H1 (cell line): ENCODE results near the gene SLC35F5. TPM values are rescaled to one million over a fixed set of nuclear protein-coding genes. Genes with fewer than 3 reads are reported as not detected.

Experiments
- CTCF ChIA-PET: fragments of 300-600 bp; sonication (Branson Sonifier 250); formaldehyde crosslinking; loops from one replicate; lab custom pipeline; 2021; ENCODE audit not compliant: partially characterized antibody; lab: Charles Lee
- POLR2A ChIA-PET: fragments of 300-600 bp; sonication (Branson Sonifier 250); formaldehyde crosslinking; loops from one replicate; lab custom pipeline; 2021; ENCODE audit warnings: inconsistent platforms; ENCODE audit not compliant: partially characterized antibody; lab: Charles Lee
- DNase-seq, 2 experiments: peaks; one replicate each; pipeline versions ENCODE4 v3.0.0 to v3.0.0-alpha.2; 2010 to 2022; ENCODE audit warnings: low spot score in 2 of 2, low read depth in 1 of 2, mixed read lengths in 1 of 2
- FAIRE-seq: peaks from 2 replicates; lab custom pipeline; 2011; peaks lifted over from hg19 to GRCh38; lab: Jason Lieb, UNC
- H2AFZ ChIP-seq: 2 replicates; pipeline ENCODE4 v1.8.1; 2012; ENCODE audit warnings: low read length, inconsistent platforms
- H2AK5ac ChIP-seq: 2 replicates; pipeline ENCODE4 v1.6.1; 2013; ENCODE audit warnings: low read depth, low read length
- H2BK120ac ChIP-seq: replicated peaks from 2 replicates; pipeline ENCODE3; 2013; ENCODE audit warnings: low read depth, low read length, inconsistent platforms
- H2BK12ac ChIP-seq: 2 replicates; pipeline ENCODE4 v1.6.1; 2013; ENCODE audit warnings: low read depth, low read length
- H2BK15ac ChIP-seq: 2 replicates; pipeline ENCODE4 v1.6.1; 2013; ENCODE audit warnings: low read length
- H2BK20ac ChIP-seq: 2 replicates; pipeline ENCODE4 v1.6.1; 2013; ENCODE audit warnings: low read length
- H2BK5ac ChIP-seq: 2 replicates; pipeline ENCODE4 v1.6.1; 2013; ENCODE audit warnings: low read depth, low read length
- H3K14ac ChIP-seq: 2 replicates; pipeline ENCODE4 v1.6.1; 2013; ENCODE audit warnings: inconsistent platforms; ENCODE audit not compliant: insufficient read length
- H3K18ac ChIP-seq: 2 replicates; pipeline ENCODE4 v1.6.1; 2013; ENCODE audit warnings: low read length; ENCODE audit errors: extremely low read depth
- H3K23ac ChIP-seq: 2 replicates; pipeline ENCODE4 v1.6.1; 2013; ENCODE audit warnings: inconsistent platforms; ENCODE audit not compliant: insufficient read length
- H3K23me2 ChIP-seq: 2 replicates; pipeline ENCODE4 v1.6.1; 2013; ENCODE audit warnings: low read depth, low read length
- H3K27ac ChIP-seq: 2 replicates; pipeline ENCODE4 v1.6.1; 2011; ENCODE audit warnings: low read depth, low read length, inconsistent platforms
- H3K27me3 ChIP-seq, 4 experiments: replicated peaks in 1 of 4; 1 replicate in 1 of 4; 2 replicates in 3 of 4; pipeline versions ENCODE4 v1.6.1 to v1.8.1; 2011 to 2013; ENCODE audit warnings: low read length in 3 of 4, mild to moderate bottlenecking in 3 of 4, inconsistent platforms in 2 of 4, mixed read lengths in 2 of 4, moderate library complexity in 1 of 4; ENCODE audit not compliant: control insufficient read depth in 3 of 4, insufficient read depth in 3 of 4; ENCODE audit errors: extremely low read depth in 1 of 4
- H3K36me3 ChIP-seq, 4 experiments: 2 replicates each; pipeline versions ENCODE4 v1.6.1 to v1.8.1; 2011 to 2013; ENCODE audit warnings: mild to moderate bottlenecking in 4 of 4, low read length in 3 of 4, moderate library complexity in 2 of 4, control low read depth in 1 of 4, inconsistent platforms in 1 of 4; ENCODE audit not compliant: insufficient read depth in 4 of 4, control insufficient read depth in 2 of 4
- H3K4ac ChIP-seq: replicated peaks from 2 replicates; pipeline ENCODE3; 2013; ENCODE audit warnings: low read length, low read depth, mixed read lengths, inconsistent platforms; ENCODE audit not compliant: insufficient read length
- H3K4me1 ChIP-seq, 4 experiments: replicated peaks in 1 of 4; 1 replicate in 1 of 4; 2 replicates in 3 of 4; pipeline versions ENCODE4 v1.6.1 to v1.8.1; 2011 to 2013; ENCODE audit warnings: low read length in 3 of 4, inconsistent platforms in 2 of 4, mixed read lengths in 1 of 4; ENCODE audit not compliant: insufficient read depth in 4 of 4, control insufficient read depth in 3 of 4
- H3K4me2 ChIP-seq, 2 experiments: 2 replicates each; pipeline versions ENCODE4 v1.6.1 to v1.8.1; 2011 to 2013; ENCODE audit warnings: low read depth in 2 of 2, low read length in 2 of 2, control low read depth in 1 of 2, inconsistent platforms in 1 of 2, mild to moderate bottlenecking in 1 of 2; ENCODE audit not compliant: insufficient read depth in 1 of 2
- H3K4me3 ChIP-seq, 4 experiments: fragments of 200-600, 300-600 bp in 1 of 4; sonication (generic), shearing (Covaris generic), sonication (Bioruptor Twin) in 1 of 4; 2 replicates each; pipeline versions ENCODE4 v1.5.1 to v1.8.1; 2011 to 2016; ENCODE audit warnings: low read length in 4 of 4, low read depth in 3 of 4, control low read depth in 2 of 4, inconsistent platforms in 2 of 4, mild to moderate bottlenecking in 2 of 4, mixed read lengths in 1 of 4, moderate library complexity in 1 of 4; ENCODE audit not compliant: insufficient read depth in 2 of 4; ENCODE audit errors: extremely low read depth in 1 of 4
- H3K56ac ChIP-seq: replicated peaks from 2 replicates; pipeline ENCODE3; 2013; ENCODE audit warnings: low read depth, mild to moderate bottlenecking, mixed read lengths, low read length, inconsistent platforms; ENCODE audit not compliant: insufficient read length
- H3K79me1 ChIP-seq: 2 replicates; pipeline ENCODE4 v1.6.1; 2013; ENCODE audit warnings: low read depth, low read length, control low read depth
- H3K79me2 ChIP-seq, 2 experiments: 2 replicates each; pipeline versions ENCODE4 v1.6.1 to v1.8.1; 2012 to 2013; ENCODE audit warnings: low read length in 2 of 2, mild to moderate bottlenecking in 2 of 2, inconsistent platforms in 1 of 2; ENCODE audit not compliant: insufficient read depth in 2 of 2, control insufficient read depth in 1 of 2
- H3K9ac ChIP-seq, 4 experiments: replicated peaks in 1 of 4; 1 replicate in 1 of 4; 2 replicates in 3 of 4; pipeline versions ENCODE4 v1.6.1 to v1.8.1; 2011 to 2013; ENCODE audit warnings: low read depth in 3 of 4, low read length in 3 of 4, control low read depth in 2 of 4, mild to moderate bottlenecking in 2 of 4, moderate library complexity in 2 of 4, inconsistent platforms in 1 of 4; ENCODE audit errors: extremely low read depth in 1 of 4
- H3K9me3 ChIP-seq, 2 experiments: 2 replicates each; pipeline versions ENCODE4 v1.6.1 to v1.8.1; 2012 to 2013; ENCODE audit warnings: mild to moderate bottlenecking in 2 of 2, moderate library complexity in 2 of 2, control low read depth in 1 of 2, inconsistent platforms in 1 of 2, low read depth in 1 of 2, low read length in 1 of 2, mixed read lengths in 1 of 2; ENCODE audit not compliant: insufficient read depth in 2 of 2
- H4K20me1 ChIP-seq, 2 experiments: replicated peaks in 1 of 2; 2 replicates each; pipeline versions ENCODE3 to v1.8.1; 2011 to 2013; ENCODE audit warnings: inconsistent platforms in 2 of 2, low read length in 2 of 2, mild to moderate bottlenecking in 1 of 2; ENCODE audit not compliant: insufficient read depth in 2 of 2, control insufficient read depth in 1 of 2
- H4K5ac ChIP-seq: 2 replicates; pipeline ENCODE4 v1.6.1; 2013; ENCODE audit warnings: low read length, low read depth, mixed read lengths, inconsistent platforms; ENCODE audit not compliant: insufficient read length
- H4K8ac ChIP-seq: 2 replicates; pipeline ENCODE4 v1.8.0; 2013; ENCODE audit warnings: mild to moderate bottlenecking, moderate library complexity, low read length, inconsistent platforms; ENCODE audit not compliant: insufficient read depth; ENCODE audit errors: extremely low read depth
- H4K91ac ChIP-seq: replicated peaks from 2 replicates; pipeline ENCODE3; 2013; ENCODE audit warnings: low read length, mixed read lengths, inconsistent platforms; ENCODE audit not compliant: insufficient read length
- JUND ChIP-seq: IDR thresholded peaks from 2 replicates; pipeline ENCODE4 v1.6.1; 2011; ENCODE audit warnings: mild to moderate bottlenecking, improper control_type of control experiment, low read length
- KDM4A ChIP-seq: IDR thresholded peaks from one replicate; pipeline ENCODE4 v1.7.1; 2012; ENCODE audit warnings: low read depth, mild to moderate bottlenecking, moderate library complexity, low read length, inconsistent platforms; ENCODE audit not compliant: severe bottlenecking
- RAD21 ChIP-seq, 2 experiments: IDR thresholded peaks in 1 of 2; conservative IDR thresholded peaks in 1 of 2; 2 replicates each; pipeline ENCODE4 v1.6.1; 2011; ENCODE audit warnings: low read depth in 2 of 2, low read length in 2 of 2, improper control_type of control experiment in 1 of 2, inconsistent platforms in 1 of 2, mild to moderate bottlenecking in 1 of 2, moderate library complexity in 1 of 2
- SIN3A ChIP-seq, 2 experiments: IDR thresholded peaks in 1 of 2; conservative IDR thresholded peaks in 1 of 2; 2 replicates each; pipeline ENCODE4 v1.6.1; 2011 to 2012; ENCODE audit warnings: low read length in 2 of 2, improper control_type of control experiment in 1 of 2, low read depth in 1 of 2, mild to moderate bottlenecking in 1 of 2
- SIX5 ChIP-seq: IDR thresholded peaks from 2 replicates; pipeline ENCODE4 v1.6.1; 2011; ENCODE audit warnings: mild to moderate bottlenecking, low read depth, low read length
- SP4 ChIP-seq: IDR thresholded peaks from 2 replicates; pipeline ENCODE4 v1.6.1; 2012; ENCODE audit warnings: low read length, inconsistent platforms
- WGBS, 2 experiments: shearing (Covaris generic) in 1 of 2; methylation state at CpG; one replicate each; pipeline versions ENCODE4 v1.1.6 to v1.1.7; 2013 to 2015; ENCODE audit warnings: low lambda C conversion rate in 2 of 2, mixed read lengths in 2 of 2, inconsistent platforms in 1 of 2, low coverage in 1 of 2, missing lambda C conversion rate in 1 of 2; ENCODE audit not compliant: insufficient replicate concordance in 2 of 2, insufficient coverage in 1 of 2, insufficient read length in 1 of 2; ENCODE audit errors: extremely low coverage in 1 of 2, missing lambda C conversion rate in 1 of 2; 5-methylcytosine and 5-hydroxymethylcytosine counted together
- polyA plus RNA-seq, 7 experiments: library from polyadenylated mRNA; depleted of rRNA in 3 of 7; stranded (reverse) in 5 of 7; unstranded in 2 of 7; fragments of >200 nt in 5 of 7; fragments of 200-250 nt in 2 of 7; gene quantifications; 1 replicate in 5 of 7; 2 replicates in 1 of 7; 4 replicates in 1 of 7; pipeline versions ENCODE4 v1.2.1 to v1.2.3, GENCODE V29; 2011 to 2013; ENCODE audit warnings: missing spikeins in 2 of 7, mixed read lengths in 2 of 7
- total RNA-seq: library from RNA; stranded (reverse); fragmentation: NEBNext Ultra II Directional; extraction: Animal tissue kit (Norgen Biotek cat#: 25700); gene quantifications from 2 replicates; pipeline ENCODE4 v1.2.1, GENCODE V29; 2021
- TF ChIP-seq, protein P1 (sequence below), 3 experiments: IDR thresholded peaks; 1 replicate in 2 of 3; 2 replicates in 1 of 3; pipeline versions ENCODE4 v1.5.1 to v1.6.1; 2011; ENCODE audit warnings: low read length in 3 of 3, mild to moderate bottlenecking in 3 of 3, inconsistent platforms in 2 of 3, low read depth in 1 of 3, moderate library complexity in 1 of 3; ENCODE audit not compliant: insufficient read depth in 1 of 3; ENCODE audit errors: control extremely low read depth in 1 of 3

The SLC35F5 gene
- total and polyA plus RNA-seq, 2 of the 8 experiments (the other 6 are each of a cell fraction or from before 2014, with no cell fraction given): 11.8 to 22.2 TPM

DNA sequence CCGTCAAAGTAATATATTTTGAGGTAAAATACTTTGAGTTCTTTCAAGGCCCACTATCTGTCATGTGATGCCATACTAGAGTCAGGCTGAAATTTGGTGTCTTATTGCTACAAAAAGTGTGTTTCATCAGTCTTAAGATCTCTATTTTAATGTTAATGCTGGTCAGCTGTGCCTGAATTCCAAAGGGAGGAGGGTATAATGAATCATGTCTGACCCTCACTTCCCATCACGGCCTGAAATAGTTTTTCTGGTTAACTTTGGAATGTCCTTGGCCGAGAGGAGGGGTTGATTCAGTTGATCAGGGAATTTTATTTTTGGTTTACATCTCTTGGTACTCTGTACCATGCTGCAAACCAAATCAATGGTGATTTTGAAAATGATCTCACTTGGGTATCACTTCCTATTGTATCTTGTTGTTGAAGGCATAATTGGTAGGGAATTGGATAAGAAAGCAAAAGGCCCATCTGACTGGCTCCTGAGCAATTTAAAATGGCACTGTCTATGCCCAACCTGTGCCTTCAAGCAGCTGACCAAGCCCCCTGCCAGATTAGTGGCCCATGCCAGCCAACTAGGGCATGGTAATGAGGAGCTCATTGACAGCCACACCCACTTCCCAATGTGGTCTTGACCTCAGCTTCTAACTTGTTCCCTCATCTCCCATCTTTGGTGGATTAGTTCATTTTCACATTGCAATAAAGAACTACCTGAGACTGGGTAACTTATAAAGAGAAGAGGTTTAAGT lies 6.1 kb upstream of the SLC35F5 start:
- H3K36me3 ChIP-seq: no peaks in the 10 kb centered on the region
- no peak overlapping the region for H3K4ac ChIP-seq
- no peak overlapping the region for H4K5ac ChIP-seq
- no peak overlapping the region for H2AFZ ChIP-seq
- FAIRE-seq (no peak), DNase-seq (no peak)
- H2BK120ac ChIP-seq: no peak overlapping the region
- peaks cover 15 to 23% of the 10 kb centered on the region in 2 experiments for H3K9me3 ChIP-seq
- H3K23me2 ChIP-seq: no peaks in the 10 kb centered on the region
- H3K27ac ChIP-seq: no peak overlapping the region
- no peaks in the 10 kb centered on the region for H3K27me3 ChIP-seq
- no peak overlapping the region for H4K91ac ChIP-seq
- H3K14ac ChIP-seq: no peak overlapping the region
- 79% methylated on average over 3 of the region's 3 CpGs; no CpG with 5 or more reads in 1 of the 2 experiments for WGBS, 2 experiments
- no peaks in the 10 kb centered on the region; a peak in 1 of 7 replicates for H3K4me1 ChIP-seq
- H4K20me1 ChIP-seq: no peaks in the 10 kb centered on the region
- H3K4me2 ChIP-seq: peak overlapping the region in 1 of 2 experiments; percentile 25; a peak in 1 of 4 replicates
- H4K8ac ChIP-seq: no peak overlapping the region
- no peak overlapping the region for H3K56ac ChIP-seq
- H3K23ac ChIP-seq: no peak overlapping the region
- no peaks in the 10 kb centered on the region for H3K79me1 ChIP-seq
- no peak overlapping the region for H3K18ac ChIP-seq
- no peak overlapping the region for H3K9ac ChIP-seq
- H3K79me2 ChIP-seq: no peaks in the 10 kb centered on the region
- peak overlapping the region; percentile 21; the same call in 1 of the 2 replicates for H2BK20ac ChIP-seq
- POLR2A ChIA-PET: no interaction called here
- H2BK12ac ChIP-seq: no peak overlapping the region
- CTCF ChIA-PET: no interaction called here
- no peak overlapping the region for H2BK5ac ChIP-seq
- no peak overlapping the region for H2AK5ac ChIP-seq
- H3K4me3 ChIP-seq: no peak overlapping the region
- H2BK15ac ChIP-seq: no peak overlapping the region
- TF ChIP-seq JUND: no peak
- TF ChIP-seq SIN3A (conservative IDR thresholded peaks at IDR 0.05 in 1 of 2, IDR thresholded peaks at IDR 0.05 in 1 of 2; ENCODE audit: low read depth in 1 of 2, low read length in 2 of 2): no peak
- no peak for TF ChIP-seq KDM4A
- TF ChIP-seq SIX5: no peak
- TF ChIP-seq SP4: no peak
- no peak for TF ChIP-seq RAD21 (IDR thresholded peaks at IDR 0.05 in 1 of 2, conservative IDR thresholded peaks at IDR 0.05 in 1 of 2; ENCODE audit: low read depth in 2 of 2, low read length in 2 of 2)
- TF ChIP-seq, protein P1, sequence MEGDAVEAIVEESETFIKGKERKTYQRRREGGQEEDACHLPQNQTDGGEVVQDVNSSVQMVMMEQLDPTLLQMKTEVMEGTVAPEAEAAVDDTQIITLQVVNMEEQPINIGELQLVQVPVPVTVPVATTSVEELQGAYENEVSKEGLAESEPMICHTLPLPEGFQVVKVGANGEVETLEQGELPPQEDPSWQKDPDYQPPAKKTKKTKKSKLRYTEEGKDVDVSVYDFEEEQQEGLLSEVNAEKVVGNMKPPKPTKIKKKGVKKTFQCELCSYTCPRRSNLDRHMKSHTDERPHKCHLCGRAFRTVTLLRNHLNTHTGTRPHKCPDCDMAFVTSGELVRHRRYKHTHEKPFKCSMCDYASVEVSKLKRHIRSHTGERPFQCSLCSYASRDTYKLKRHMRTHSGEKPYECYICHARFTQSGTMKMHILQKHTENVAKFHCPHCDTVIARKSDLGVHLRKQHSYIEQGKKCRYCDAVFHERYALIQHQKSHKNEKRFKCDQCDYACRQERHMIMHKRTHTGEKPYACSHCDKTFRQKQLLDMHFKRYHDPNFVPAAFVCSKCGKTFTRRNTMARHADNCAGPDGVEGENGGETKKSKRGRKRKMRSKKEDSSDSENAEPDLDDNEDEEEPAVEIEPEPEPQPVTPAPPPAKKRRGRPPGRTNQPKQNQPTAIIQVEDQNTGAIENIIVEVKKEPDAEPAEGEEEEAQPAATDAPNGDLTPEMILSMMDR (IDR thresholded peaks at IDR 0.05; ENCODE audit: control extremely low read depth in 1 of 3, insufficient read depth in 1 of 3, low read depth in 1 of 3, low read length in 3 of 3): no peak
